HG03520 (cell line): ENCODE data around the gene PTPRO.

Experiments used
- ATAC-seq: cut with Tn5 transposase; IDR thresholded peaks from one replicate; pipeline ENCODE4 v1.9.1; 2021; ENCODE audit warnings: mild to moderate bottlenecking, moderate library complexity; ENCODE audit not compliant: unreplicated experiment

PTPRO gene

GRCh38 chr12:15634010-15634683 lies 311.8 kb downstream of the PTPRO start:
- no peak for ATAC-seq

- ATAC-seq, result no peak
These were observed 314.0 kb downstream of the PTPRO start for GRCh38 chr12:15636060-15636890.

GRCh38 chr12:15638231-15638630 lies 315.9 kb downstream of the PTPRO start:
- ATAC-seq, result no peak

- no peak for ATAC-seq
These were observed 322.4 kb downstream of the PTPRO start for GRCh38 chr12:15644700-15645099.

GRCh38 chr12:15646581-15646980 lies 324.3 kb downstream of the PTPRO start:
- no peak for ATAC-seq
